22Rv1 (cell line): ENCODE measurements around the gene UBA1.

ENCODE experiments used
- H3K27ac ChIP-seq: fragments of 450-650 bp; 2 replicates; pipeline ENCODE4 v1.5.1; 2017
- ZFX ChIP-seq: fragments of 450-650 bp; IDR thresholded peaks from 2 replicates; pipeline ENCODE4 v1.6.1; 2017; ENCODE audit warnings: antibody characterized with exemption, borderline replicate concordance
- TF ChIP-seq, protein P1 (sequence below): fragments of 450-650 bp; IDR thresholded peaks from 2 replicates; pipeline ENCODE4 v1.5.1; 2017; ENCODE audit warnings: mild to moderate bottlenecking

The UBA1 gene

DNA sequence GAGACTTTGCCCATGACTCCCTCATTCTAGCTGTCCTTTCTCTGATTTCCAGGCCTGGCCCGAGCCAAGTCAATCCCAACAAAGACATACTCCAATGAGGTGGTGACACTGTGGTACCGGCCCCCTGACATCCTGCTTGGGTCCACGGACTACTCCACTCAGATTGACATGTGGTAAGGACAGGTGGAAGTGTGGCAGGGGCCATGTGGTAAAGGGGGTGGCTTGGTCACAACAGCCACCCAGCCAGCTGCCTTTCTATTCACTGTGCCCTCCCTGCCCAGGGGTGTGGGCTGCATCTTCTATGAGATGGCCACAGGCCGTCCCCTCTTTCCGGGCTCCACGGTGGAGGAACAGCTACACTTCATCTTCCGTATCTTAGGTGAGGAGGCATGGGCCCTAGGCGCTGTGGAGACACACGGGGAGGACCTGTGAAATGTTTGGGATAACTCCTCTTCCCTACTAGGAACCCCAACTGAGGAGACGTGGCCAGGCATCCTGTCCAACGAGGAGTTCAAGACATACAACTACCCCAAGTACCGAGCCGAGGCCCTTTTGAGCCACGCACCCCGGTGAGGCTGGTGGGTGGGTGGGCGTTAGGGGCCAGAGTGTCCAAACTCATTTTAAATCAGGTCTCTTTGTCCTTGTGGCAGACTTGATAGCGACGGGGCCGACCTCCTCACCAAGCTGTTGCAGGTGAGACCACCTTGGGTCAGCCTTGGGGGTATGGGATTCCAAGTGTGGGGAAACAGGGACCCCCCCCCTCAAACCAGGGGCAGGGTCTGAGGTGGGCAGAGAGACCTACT, 33.1 kb downstream of the UBA1 start:
- TF ChIP-seq ZFX, result no peak
- TF ChIP-seq, protein P1, sequence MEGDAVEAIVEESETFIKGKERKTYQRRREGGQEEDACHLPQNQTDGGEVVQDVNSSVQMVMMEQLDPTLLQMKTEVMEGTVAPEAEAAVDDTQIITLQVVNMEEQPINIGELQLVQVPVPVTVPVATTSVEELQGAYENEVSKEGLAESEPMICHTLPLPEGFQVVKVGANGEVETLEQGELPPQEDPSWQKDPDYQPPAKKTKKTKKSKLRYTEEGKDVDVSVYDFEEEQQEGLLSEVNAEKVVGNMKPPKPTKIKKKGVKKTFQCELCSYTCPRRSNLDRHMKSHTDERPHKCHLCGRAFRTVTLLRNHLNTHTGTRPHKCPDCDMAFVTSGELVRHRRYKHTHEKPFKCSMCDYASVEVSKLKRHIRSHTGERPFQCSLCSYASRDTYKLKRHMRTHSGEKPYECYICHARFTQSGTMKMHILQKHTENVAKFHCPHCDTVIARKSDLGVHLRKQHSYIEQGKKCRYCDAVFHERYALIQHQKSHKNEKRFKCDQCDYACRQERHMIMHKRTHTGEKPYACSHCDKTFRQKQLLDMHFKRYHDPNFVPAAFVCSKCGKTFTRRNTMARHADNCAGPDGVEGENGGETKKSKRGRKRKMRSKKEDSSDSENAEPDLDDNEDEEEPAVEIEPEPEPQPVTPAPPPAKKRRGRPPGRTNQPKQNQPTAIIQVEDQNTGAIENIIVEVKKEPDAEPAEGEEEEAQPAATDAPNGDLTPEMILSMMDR, result no peak
- H3K27ac ChIP-seq, result no peak overlapping the region

DNA sequence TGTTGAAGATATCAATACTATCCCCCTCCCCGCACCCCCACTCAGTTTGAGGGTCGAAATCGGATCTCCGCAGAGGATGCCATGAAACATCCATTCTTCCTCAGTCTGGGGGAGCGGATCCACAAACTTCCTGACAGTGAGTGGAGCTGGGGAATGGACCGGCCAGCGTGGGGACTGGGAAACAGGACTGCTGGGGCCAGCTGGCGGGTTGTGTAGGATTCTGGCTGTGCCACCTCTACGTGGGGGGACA, 33.6 kb downstream of the UBA1 start:
- H3K27ac ChIP-seq, result no peak overlapping the region
- TF ChIP-seq, protein P1, result no peak
- TF ChIP-seq ZFX, result no peak

DNA sequence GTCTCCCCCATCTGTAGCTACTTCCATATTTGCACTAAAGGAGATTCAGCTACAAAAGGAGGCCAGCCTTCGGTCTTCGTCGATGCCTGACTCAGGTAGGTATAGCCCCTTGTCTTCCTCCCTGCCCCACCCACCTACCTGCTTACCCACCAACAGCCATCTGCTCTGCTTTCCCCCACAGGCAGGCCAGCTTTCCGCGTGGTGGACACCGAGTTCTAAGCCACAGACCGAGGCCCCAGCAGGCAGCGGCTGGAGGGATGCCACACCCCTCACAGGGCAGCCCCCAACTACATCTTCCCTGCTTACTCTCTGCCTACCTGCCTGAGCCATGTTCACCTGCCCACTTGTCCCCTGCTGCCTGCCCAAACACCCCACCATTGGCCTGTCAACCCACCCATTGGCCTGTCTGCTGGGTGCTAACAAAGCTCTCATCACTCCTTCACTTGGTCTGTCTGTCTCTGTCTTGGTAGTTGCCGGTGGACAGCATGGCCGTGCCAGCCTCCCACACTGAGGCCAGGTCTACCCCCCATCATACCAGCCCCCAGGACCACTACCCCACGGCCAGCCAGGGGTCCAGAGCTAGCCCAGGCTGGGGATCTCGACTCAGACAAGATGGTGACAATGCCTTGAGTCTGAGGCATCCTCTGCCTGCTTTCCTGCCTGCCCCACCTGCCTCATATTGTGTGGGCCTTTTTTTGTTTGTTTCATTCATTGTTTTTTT, 35.1 kb downstream of the UBA1 start:
- TF ChIP-seq ZFX, result no peak
- TF ChIP-seq, protein P1, result no peak
- no peak overlapping the region for H3K27ac ChIP-seq

DNA sequence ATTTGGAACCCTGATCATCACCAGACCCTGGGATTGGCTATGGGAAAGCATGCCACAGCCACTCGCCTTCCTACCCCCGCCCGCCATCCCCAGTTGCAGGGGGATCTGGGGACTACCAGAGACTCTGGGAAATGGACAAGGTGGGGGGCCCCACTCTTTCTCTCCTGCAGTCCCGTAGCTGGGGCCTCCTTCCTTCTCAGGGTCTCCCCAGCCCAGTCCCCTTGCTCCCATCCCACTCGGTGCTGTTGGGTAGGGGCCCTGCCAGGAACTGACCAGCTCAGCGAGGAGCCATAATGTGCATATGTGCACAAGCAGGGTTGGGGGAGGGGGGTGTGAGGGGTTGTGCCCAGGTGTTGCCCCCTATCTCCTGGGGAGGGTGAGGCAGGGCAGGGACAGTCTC, 35.8 kb downstream of the UBA1 start:
- TF ChIP-seq, protein P1, result no peak
- no peak for TF ChIP-seq ZFX
- H3K27ac ChIP-seq, result no peak overlapping the region

DNA sequence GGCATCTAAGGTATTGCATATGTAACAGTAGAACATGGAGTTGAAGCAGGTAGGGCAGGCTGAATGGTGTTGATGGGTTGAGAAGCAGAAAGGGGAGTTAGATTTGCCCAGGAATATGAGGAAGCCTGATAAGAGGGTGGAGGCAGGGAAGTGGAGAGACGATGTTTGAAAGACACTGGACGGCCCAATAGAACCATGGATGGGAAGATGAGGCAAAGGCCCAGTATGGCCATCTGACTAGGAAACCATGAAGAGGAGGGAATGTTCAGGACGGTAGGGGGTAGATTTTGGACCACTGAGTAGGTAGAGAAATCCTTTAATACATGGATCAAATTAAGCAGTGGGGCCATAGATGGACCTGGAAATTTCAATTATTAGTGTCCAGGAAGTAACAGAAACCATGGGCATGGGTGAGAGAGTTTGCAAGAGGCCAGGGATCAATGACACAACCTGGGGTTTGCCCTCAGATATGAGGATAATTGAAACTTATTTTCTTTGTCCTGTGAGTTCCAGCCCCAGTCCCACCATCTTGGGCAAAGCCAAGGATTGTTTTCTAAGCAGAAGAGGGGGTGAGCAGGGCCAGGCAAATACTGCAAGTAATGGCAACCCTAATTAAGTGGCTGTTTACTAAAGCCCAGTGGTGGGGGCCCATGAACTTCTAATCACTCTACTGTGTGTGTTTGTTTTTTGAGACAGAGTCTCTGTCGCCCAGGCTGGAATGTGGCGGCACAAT, 36.7 kb downstream of the UBA1 start:
- H3K27ac ChIP-seq, result peak overlapping the region; percentile 87; the same call in 1 of the 2 replicates
- no peak for TF ChIP-seq ZFX
- TF ChIP-seq, protein P1, result no peak

DNA sequence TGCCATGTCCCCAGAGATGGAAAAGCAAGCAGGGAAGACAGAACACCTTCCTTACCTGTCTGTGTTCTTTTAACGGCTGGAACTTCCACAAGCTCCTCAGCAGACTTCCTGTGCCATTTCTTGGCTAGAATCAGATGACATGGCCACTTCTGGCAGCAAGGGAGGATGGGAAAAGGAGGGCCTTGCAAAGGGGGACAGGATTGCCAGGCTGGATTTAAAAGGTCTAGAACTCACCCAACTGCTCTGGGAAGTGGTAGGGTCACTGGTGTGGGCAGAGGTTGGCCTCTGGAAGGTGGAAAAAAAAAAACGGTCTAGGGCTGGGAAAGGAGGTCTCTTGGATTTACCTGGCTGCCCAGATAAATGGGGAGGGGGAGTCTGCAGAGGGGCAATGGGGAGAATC, 37.5 kb downstream of the UBA1 start:
- TF ChIP-seq, protein P1, result no peak
- TF ChIP-seq ZFX, result no peak
- peak overlapping the region; percentile 87 for H3K27ac ChIP-seq
